RWPE1 (cell line): Measurements from ENCODE around the gene ATAD5.

ENCODE experiments used
- CTCF ChIA-PET: fragments of 350-600 bp; sonication (Branson Sonifier 250); formaldehyde crosslinking; extraction: SDS; loops from one replicate; lab custom pipeline; 2021; lab: Yijun Ruan, JAX
- POLR2A ChIA-PET: fragments of 400-600 bp; formaldehyde crosslinking; extraction: SDS; loops from one replicate; lab custom pipeline; 2020; ENCODE audit warnings: antibody characterized with exemption; ENCODE audit not compliant: low non-redundant PET; lab: Yijun Ruan, JAX
- DNase-seq: peaks from one replicate; pipeline ENCODE4 v3.0.0; 2012; ENCODE audit warnings: low spot score
- H3K27ac ChIP-seq: fragments of 450-650 bp; 2 replicates; pipeline ENCODE4 v1.5.1; 2017
- TF ChIP-seq, protein P1 (sequence below): fragments of 450-650 bp; conservative IDR thresholded peaks from 2 replicates; pipeline ENCODE4 v1.5.1; 2017; ENCODE audit warnings: low read depth, mild to moderate bottlenecking

ATAD5 gene

DNA sequence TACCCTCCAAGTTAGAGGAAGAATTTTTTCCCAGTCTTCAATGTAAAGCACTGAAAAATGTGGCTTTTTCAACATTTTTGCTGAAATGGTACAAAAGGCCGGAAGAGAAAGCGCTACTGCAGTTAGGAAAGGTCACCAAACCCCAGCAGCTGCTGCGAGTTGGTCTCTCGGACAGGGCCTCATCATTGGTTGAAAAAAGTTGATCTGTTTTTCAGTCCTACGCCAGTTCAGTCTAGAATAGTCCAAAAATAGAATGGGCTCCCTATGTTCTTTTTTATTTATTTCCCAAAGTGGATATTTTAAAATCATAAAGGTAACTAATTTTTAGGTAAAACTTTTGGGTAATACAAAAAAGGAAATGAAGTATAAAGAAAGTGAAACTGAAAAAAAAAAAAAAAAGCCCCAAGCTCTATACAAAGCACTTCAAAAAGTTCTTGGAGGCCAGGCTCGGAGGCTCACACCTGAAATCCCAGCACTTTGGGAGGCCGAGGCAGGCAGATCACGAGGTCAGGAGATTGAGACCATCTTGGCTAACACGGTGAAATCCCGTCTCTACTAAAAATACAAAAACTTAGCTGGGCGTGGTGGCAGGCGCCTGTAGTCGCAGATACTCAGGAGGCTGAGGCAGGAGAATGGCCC is 107.4 kb downstream of the ATAD5 start:
- no peak overlapping the region for H3K27ac ChIP-seq
- DNase-seq, result no peak
- ChIA-PET POLR2A (no interaction called here), CTCF (no interaction called here)
- TF ChIP-seq, protein P1, sequence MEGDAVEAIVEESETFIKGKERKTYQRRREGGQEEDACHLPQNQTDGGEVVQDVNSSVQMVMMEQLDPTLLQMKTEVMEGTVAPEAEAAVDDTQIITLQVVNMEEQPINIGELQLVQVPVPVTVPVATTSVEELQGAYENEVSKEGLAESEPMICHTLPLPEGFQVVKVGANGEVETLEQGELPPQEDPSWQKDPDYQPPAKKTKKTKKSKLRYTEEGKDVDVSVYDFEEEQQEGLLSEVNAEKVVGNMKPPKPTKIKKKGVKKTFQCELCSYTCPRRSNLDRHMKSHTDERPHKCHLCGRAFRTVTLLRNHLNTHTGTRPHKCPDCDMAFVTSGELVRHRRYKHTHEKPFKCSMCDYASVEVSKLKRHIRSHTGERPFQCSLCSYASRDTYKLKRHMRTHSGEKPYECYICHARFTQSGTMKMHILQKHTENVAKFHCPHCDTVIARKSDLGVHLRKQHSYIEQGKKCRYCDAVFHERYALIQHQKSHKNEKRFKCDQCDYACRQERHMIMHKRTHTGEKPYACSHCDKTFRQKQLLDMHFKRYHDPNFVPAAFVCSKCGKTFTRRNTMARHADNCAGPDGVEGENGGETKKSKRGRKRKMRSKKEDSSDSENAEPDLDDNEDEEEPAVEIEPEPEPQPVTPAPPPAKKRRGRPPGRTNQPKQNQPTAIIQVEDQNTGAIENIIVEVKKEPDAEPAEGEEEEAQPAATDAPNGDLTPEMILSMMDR, result no peak

DNA sequence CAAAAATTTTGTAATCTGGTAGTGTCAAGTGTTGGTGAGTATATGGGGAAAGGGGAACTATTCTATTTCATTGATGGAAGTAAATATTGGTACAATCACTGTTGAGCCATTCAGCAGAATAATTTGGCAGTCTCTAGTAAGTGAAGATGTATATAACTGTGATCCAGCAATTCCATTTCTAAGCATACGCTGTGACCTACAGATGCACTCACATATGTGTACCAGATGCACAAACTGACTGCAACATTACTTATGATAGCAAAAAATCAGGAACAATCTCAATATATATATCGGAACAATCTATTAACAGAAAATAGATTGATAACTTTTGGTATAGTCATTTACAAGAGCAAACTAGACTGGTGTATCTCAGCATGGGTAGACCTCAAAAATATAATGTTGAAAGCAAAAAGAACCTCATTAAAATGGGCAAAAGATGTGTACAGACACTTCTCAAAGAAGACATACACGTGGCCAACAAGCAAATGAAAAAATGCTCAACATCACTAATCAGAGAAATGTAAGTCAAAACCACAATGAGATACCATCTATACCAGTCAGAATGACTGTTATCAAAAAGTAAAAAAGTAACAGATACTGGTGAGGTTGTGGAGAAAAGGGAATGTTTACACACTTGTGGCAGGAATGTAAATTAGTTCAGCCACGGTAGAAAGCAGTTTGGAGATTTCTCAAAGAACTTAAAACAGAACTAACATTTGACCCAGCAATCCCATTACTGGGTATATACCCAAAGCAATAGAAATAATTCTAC is 110.7 kb downstream of the ATAD5 start:
- CTCF ChIA-PET, result no interaction called here

More for the DNA sequence above, 110.7 kb downstream of the ATAD5 start:
- DNase-seq, result no peak
- TF ChIP-seq, protein P1, result no peak
- H3K27ac ChIP-seq, result no peak overlapping the region
- POLR2A ChIA-PET, result no interaction called here
